A673 (cell line): Measurements from ENCODE around the gene MICAL3.

Experiments used
- CTCF ChIP-seq: fragments of 300-800, 200-600 bp; sonication (generic); conservative IDR thresholded peaks from 2 replicates; pipeline ENCODE4 v1.5.1; 2017; ENCODE audit warnings: low read depth, mild to moderate bottlenecking, antibody characterized with exemption, low read length, moderate library complexity, mixed read lengths
- EZH2 ChIP-seq: fragments of 200-600 bp; sonication (generic); IDR thresholded peaks from 2 replicates; pipeline ENCODE4 v1.6.1; 2017; ENCODE audit warnings: borderline replicate concordance, low read depth, mild to moderate bottlenecking, mixed read lengths, antibody characterized with exemption, low read length; ENCODE audit not compliant: poor library complexity, severe bottlenecking

GRCh38 chr22:17954200-17954859, 70.0 kb downstream of the MICAL3 start:
- no peak for TF ChIP-seq CTCF
- TF ChIP-seq EZH2 = no peak
